ENCODE data around the gene FUT9.

- TF ChIP-seq, protein P1, sequence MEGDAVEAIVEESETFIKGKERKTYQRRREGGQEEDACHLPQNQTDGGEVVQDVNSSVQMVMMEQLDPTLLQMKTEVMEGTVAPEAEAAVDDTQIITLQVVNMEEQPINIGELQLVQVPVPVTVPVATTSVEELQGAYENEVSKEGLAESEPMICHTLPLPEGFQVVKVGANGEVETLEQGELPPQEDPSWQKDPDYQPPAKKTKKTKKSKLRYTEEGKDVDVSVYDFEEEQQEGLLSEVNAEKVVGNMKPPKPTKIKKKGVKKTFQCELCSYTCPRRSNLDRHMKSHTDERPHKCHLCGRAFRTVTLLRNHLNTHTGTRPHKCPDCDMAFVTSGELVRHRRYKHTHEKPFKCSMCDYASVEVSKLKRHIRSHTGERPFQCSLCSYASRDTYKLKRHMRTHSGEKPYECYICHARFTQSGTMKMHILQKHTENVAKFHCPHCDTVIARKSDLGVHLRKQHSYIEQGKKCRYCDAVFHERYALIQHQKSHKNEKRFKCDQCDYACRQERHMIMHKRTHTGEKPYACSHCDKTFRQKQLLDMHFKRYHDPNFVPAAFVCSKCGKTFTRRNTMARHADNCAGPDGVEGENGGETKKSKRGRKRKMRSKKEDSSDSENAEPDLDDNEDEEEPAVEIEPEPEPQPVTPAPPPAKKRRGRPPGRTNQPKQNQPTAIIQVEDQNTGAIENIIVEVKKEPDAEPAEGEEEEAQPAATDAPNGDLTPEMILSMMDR (IDR thresholded peaks at IDR 0.05): no peak
- TF ChIP-seq POLR2A (IDR thresholded peaks at IDR 0.05): no peak
These were observed 41.8 kb upstream of the FUT9 start for GRCh38 chr6:95973976-95974375.
